Osteoblast (primary cell): ENCODE measurements around the gene UBAP2. TPM values are rescaled to one million over a fixed set of nuclear protein-coding genes. Genes with fewer than 3 reads are reported as not detected.

ENCODE experiments used
- DNase-seq: peaks from one replicate; pipeline ENCODE4 v3.0.0; 2011; ENCODE audit warnings: low spot score, mixed read lengths; ENCODE audit not compliant: insufficient read length; ENCODE audit errors: missing footprints
- H2AFZ ChIP-seq: 2 replicates; pipeline ENCODE4 v1.6.0; 2011; ENCODE audit warnings: mild to moderate bottlenecking, low read length
- H3K27ac ChIP-seq: 2 replicates; pipeline ENCODE4 v1.5.1; 2011; ENCODE audit warnings: mild to moderate bottlenecking, low read depth, low read length, moderate library complexity
- H3K27me3 ChIP-seq: 2 replicates; pipeline ENCODE4 v1.6.0; 2012; ENCODE audit warnings: mild to moderate bottlenecking, control low read depth, inconsistent platforms, low read length, moderate library complexity; ENCODE audit not compliant: insufficient read depth
- H3K36me3 ChIP-seq: 2 replicates; pipeline ENCODE4 v1.5.1; 2011; ENCODE audit warnings: mild to moderate bottlenecking, low read length, control low read depth, moderate library complexity; ENCODE audit not compliant: insufficient read depth
- H3K4me1 ChIP-seq: 2 replicates; pipeline ENCODE4 v1.5.1; 2011; ENCODE audit warnings: mild to moderate bottlenecking, low read length, control low read depth, moderate library complexity; ENCODE audit not compliant: insufficient read depth
- H3K4me2 ChIP-seq: 2 replicates; pipeline ENCODE4 v1.6.0; 2011; ENCODE audit warnings: mild to moderate bottlenecking, low read length; ENCODE audit not compliant: insufficient read depth
- H3K4me3 ChIP-seq: fragments of 200-600 bp; sonication (generic); 3 replicates; pipeline ENCODE4 v1.5.1; 2012; ENCODE audit warnings: mild to moderate bottlenecking, low read length, inconsistent platforms; ENCODE audit not compliant: insufficient read depth
- H3K79me2 ChIP-seq: 2 replicates; pipeline ENCODE4 v1.6.0; 2012; ENCODE audit warnings: mild to moderate bottlenecking, low read length, control low read depth, inconsistent platforms; ENCODE audit not compliant: insufficient read depth
- H3K9me3 ChIP-seq: 2 replicates; pipeline ENCODE4 v1.5.1; 2011; ENCODE audit warnings: low read depth, low read length, control low read depth
- H4K20me1 ChIP-seq: 2 replicates; pipeline ENCODE4 v1.6.0; 2012; ENCODE audit warnings: mild to moderate bottlenecking, low read length, control low read depth; ENCODE audit not compliant: insufficient read depth
- total RNA-seq: library from RNA; depleted of rRNA; stranded (reverse); fragments of >200 nt; gene quantifications from 2 replicates; pipeline ENCODE4 v1.2.3, GENCODE V29; 2012
- TF ChIP-seq, protein P1 (sequence below): IDR thresholded peaks from 2 replicates; pipeline ENCODE4 v1.5.1; 2011; ENCODE audit warnings: mild to moderate bottlenecking, low read depth, low read length, moderate library complexity; ENCODE audit errors: extremely low read depth

UBAP2 gene
- total RNA-seq, 1 donor: 18.5 TPM

GRCh38 chr9:34093578-34093977 is 44.9 kb upstream of the UBAP2 start:
- Histone ChIP-seq H3K9me3 (no peaks in the 10 kb centered on the region), H3K27ac (no peak overlapping the region), H3K27me3 (no peaks in the 10 kb centered on the region), H4K20me1 (peaks cover 4% of the 10 kb centered on the region), H3K79me2 (no peaks in the 10 kb centered on the region), H3K4me1 (no peaks in the 10 kb centered on the region), H3K4me2 (no peak overlapping the region), H2AFZ (no peak overlapping the region), H3K4me3 (no peak overlapping the region), H3K36me3 (peaks cover 58% of the 10 kb centered on the region)
- DNase-seq: no peak
- TF ChIP-seq, protein P1, sequence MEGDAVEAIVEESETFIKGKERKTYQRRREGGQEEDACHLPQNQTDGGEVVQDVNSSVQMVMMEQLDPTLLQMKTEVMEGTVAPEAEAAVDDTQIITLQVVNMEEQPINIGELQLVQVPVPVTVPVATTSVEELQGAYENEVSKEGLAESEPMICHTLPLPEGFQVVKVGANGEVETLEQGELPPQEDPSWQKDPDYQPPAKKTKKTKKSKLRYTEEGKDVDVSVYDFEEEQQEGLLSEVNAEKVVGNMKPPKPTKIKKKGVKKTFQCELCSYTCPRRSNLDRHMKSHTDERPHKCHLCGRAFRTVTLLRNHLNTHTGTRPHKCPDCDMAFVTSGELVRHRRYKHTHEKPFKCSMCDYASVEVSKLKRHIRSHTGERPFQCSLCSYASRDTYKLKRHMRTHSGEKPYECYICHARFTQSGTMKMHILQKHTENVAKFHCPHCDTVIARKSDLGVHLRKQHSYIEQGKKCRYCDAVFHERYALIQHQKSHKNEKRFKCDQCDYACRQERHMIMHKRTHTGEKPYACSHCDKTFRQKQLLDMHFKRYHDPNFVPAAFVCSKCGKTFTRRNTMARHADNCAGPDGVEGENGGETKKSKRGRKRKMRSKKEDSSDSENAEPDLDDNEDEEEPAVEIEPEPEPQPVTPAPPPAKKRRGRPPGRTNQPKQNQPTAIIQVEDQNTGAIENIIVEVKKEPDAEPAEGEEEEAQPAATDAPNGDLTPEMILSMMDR: no peak

DNA sequence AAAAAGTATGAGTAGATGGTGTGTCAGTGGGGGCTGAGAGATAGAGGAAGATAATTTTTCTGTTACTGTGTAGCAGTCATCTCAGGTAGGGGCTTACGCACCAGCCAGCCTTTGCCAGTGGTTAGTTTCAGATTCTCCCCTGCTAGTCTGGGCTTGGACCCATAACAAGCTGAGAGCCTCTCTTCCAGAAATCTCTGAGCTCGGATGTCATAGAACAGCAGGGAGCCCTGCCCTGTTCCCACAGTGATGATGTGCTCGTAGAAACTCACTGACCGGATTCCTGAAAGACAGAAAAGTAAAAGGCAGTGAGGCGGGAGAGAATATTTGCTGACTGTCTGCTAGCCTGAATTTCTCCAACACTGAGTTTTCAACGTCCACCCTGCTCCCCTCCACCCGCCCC is 40.6 kb upstream of the UBAP2 start:
- Histone ChIP-seq H4K20me1 (peaks cover 3% of the 10 kb centered on the region), H3K27me3 (no peaks in the 10 kb centered on the region), H2AFZ (no peak overlapping the region), H3K36me3 (peaks cover 57% of the 10 kb centered on the region), H3K79me2 (no peaks in the 10 kb centered on the region), H3K4me2 (no peak overlapping the region), H3K27ac (no peak overlapping the region), H3K4me1 (no peaks in the 10 kb centered on the region), H3K9me3 (no peaks in the 10 kb centered on the region), H3K4me3 (no peak overlapping the region)
- TF ChIP-seq, protein P1: no peak
- no peak for DNase-seq

- no peak overlapping the region for H3K27ac ChIP-seq
- DNase-seq: no peak
- no peak overlapping the region for H3K4me2 ChIP-seq
- H3K36me3 ChIP-seq: peaks cover 47% of the 10 kb centered on the region
- no peak overlapping the region for H2AFZ ChIP-seq
- no peaks in the 10 kb centered on the region for H3K79me2 ChIP-seq
- H4K20me1 ChIP-seq: peaks cover 3% of the 10 kb centered on the region
- H3K9me3 ChIP-seq: no peaks in the 10 kb centered on the region
- H3K27me3 ChIP-seq: no peaks in the 10 kb centered on the region
- H3K4me1 ChIP-seq: no peaks in the 10 kb centered on the region
- H3K4me3 ChIP-seq: no peak overlapping the region
- TF ChIP-seq, protein P1: no peak
Measured at GRCh38 chr9:34087370-34087769, 38.7 kb upstream of the UBAP2 start.

- DNase-seq: no peak
Measured at GRCh38 chr9:34086864-34087263, 38.2 kb upstream of the UBAP2 start.

More at GRCh38 chr9:34086864-34087263, 38.2 kb upstream of the UBAP2 start:
- Histone ChIP-seq H3K9me3 (no peaks in the 10 kb centered on the region), H3K4me3 (no peak overlapping the region), H4K20me1 (peaks cover 3% of the 10 kb centered on the region), H2AFZ (no peak overlapping the region), H3K79me2 (no peaks in the 10 kb centered on the region), H3K4me2 (no peak overlapping the region), H3K36me3 (peaks cover 47% of the 10 kb centered on the region), H3K27me3 (no peaks in the 10 kb centered on the region), H3K4me1 (no peaks in the 10 kb centered on the region), H3K27ac (no peak overlapping the region)
- TF ChIP-seq, protein P1: no peak
